Stomach (tissue), 9 donors: Measurements from ENCODE around the gene IL9R. TPM values are rescaled to one million over a fixed set of nuclear protein-coding genes. Genes with fewer than 3 reads are reported as not detected.

ENCODE experiments used
- DNase-seq, 2 donors: peaks; one replicate each; pipeline versions ENCODE4 v3.0.0 to v3.0.0-alpha.2; 2013 to 2019
- H3K27ac ChIP-seq, 5 donors: fragments of 200-600 bp in 4 of 5; sonication (generic) in 4 of 5; one replicate each; pipeline ENCODE4 v1.5.1; 2013 to 2019; ENCODE audit warnings: mild to moderate bottlenecking in 1 of 5, moderate library complexity in 1 of 5
- H3K27me3 ChIP-seq, 3 donors: fragments of 200-600 bp; sonication (generic); one replicate each; pipeline ENCODE4 v1.5.1; 2017 to 2019; ENCODE audit warnings: mixed run types in 1 of 3
- H3K36me3 ChIP-seq, 4 donors: fragments of 200-600 bp; sonication (generic); 1 replicate in 3 of 4; 2 replicates in 1 of 4; pipeline ENCODE4 v1.5.1; 2016 to 2019
- H3K4me1 ChIP-seq, 4 donors: fragments of 200-600 bp; sonication (generic); one replicate each; pipeline ENCODE4 v1.5.1; 2016 to 2019
- H3K4me3 ChIP-seq, 4 donors: fragments of 200-600 bp; sonication (generic) in 3 of 4; one replicate each; pipeline ENCODE4 v1.5.1; 2016 to 2019; ENCODE audit warnings: mild to moderate bottlenecking in 1 of 4
- H3K9me3 ChIP-seq, 4 donors: fragments of 200-600 bp; sonication (generic); one replicate each; pipeline ENCODE4 v1.5.1; 2016 to 2019
- CTCF ChIP-seq, 7 experiments: fragments of 450-650 bp in 4 of 7; fragments of 200-600 bp in 3 of 7; sonication (generic) in 3 of 7; IDR thresholded peaks; one replicate each; pipeline ENCODE4 v1.5.1; 2016 to 2019; ENCODE audit warnings: antibody characterized with exemption in 7 of 7, control low read depth in 2 of 7, mild to moderate bottlenecking in 1 of 7
- EP300 ChIP-seq: sonication (generic); formaldehyde crosslinking; IDR thresholded peaks from one replicate; pipeline ENCODE4 v1.6.1; 2017; ENCODE audit warnings: antibody characterized with exemption
- POLR2A ChIP-seq, 4 donors: fragments of 450-650 bp; IDR thresholded peaks; one replicate each; pipeline ENCODE4 v1.6.1; 2016; ENCODE audit warnings: antibody characterized with exemption in 4 of 4, control low read depth in 2 of 4, mild to moderate bottlenecking in 1 of 4, moderate library complexity in 1 of 4
- POLR2AphosphoS5 ChIP-seq, 3 donors: sonication (generic); formaldehyde crosslinking; IDR thresholded peaks; one replicate each; pipeline ENCODE4 v1.6.1; 2016; ENCODE audit warnings: antibody characterized with exemption in 3 of 3
- WGBS, 5 donors: extraction: QIAGEN DNeasy Blood & Tissue Kit in 3 of 5; methylation state at CpG; one replicate each; pipeline versions ENCODE4 v1.1.5 to v1.1.7; 2013 to 2018; 5-methylcytosine and 5-hydroxymethylcytosine counted together
- intact Hi-C: fragments of 100-400 bp; cut with DNase I; formaldehyde crosslinking; loops from one replicate; pipeline ENCODE4 v1.15.1; 2023; ENCODE audit warnings: low total_unique reads
- polyA plus RNA-seq, 3 donors: library from polyadenylated mRNA; stranded (reverse); fragments of 200-250 nt; gene quantifications; one replicate each; pipeline ENCODE4 v1.2.3, GENCODE V29; 2013
- total RNA-seq, 5 donors: library from RNA; depleted of rRNA; stranded (reverse); fragments of >200 nt; gene quantifications; one replicate each; pipeline versions ENCODE4 v1.1.0 to v1.2.3, GENCODE V29; 2014 to 2016
- donor health status: healthy with polysubstance abuse.
- donor health status: Bipolar disorder and iron deficiency.
- donor health status: healthy.

The IL9R gene
- total and polyA plus RNA-seq, 8 donors: 0.25 to 9.8 (median 0.52) TPM; not detected in 2

- Histone ChIP-seq H3K27me3 (no peaks in the 10 kb centered on the region), H3K4me1 (no peaks in the 10 kb centered on the region), H3K36me3 (no peaks in the 10 kb centered on the region), H3K9me3 (peaks cover 0 to 14% (median 8%) of the 10 kb centered on the region in 4 donors), H3K4me3 (no peak overlapping the region), H3K27ac (no peak overlapping the region)
- 74 to 80% (median 77%) methylated on average over 5 of the region's 5 CpGs for WGBS, 5 donors
- DNase-seq: no peak
- intact Hi-C loops: no loop called here
- no peak for TF ChIP-seq CTCF (IDR thresholded peaks at IDR 0.05)
- no peak for TF ChIP-seq EP300
- no peak for TF ChIP-seq POLR2AphosphoS5 (IDR thresholded peaks at IDR 0.05)
- no peak for TF ChIP-seq POLR2A (IDR thresholded peaks at IDR 0.05)
These were observed 38.4 kb upstream of the IL9R start for GRCh38 chrX:155959018-155959587.

GRCh38 chrX:155962906-155963305 is 34.6 kb upstream of the IL9R start:
- DNase-seq: no peak
- Histone ChIP-seq H3K27ac (no peak overlapping the region), H3K4me1 (no peaks in the 10 kb centered on the region), H3K9me3 (peaks cover 0 to 34% (median 13%) of the 10 kb centered on the region in 4 donors), H3K36me3 (no peaks in the 10 kb centered on the region), H3K27me3 (no peaks in the 10 kb centered on the region), H3K4me3 (no peak overlapping the region)
- intact Hi-C loops: no loop called here
- WGBS, 5 donors: 36 to 49% (median 42%) methylated on average over 1 of the region's 1 CpG
- no peak for TF ChIP-seq CTCF (IDR thresholded peaks at IDR 0.05)
- no peak for TF ChIP-seq EP300
- no peak for TF ChIP-seq POLR2AphosphoS5 (IDR thresholded peaks at IDR 0.05)
- TF ChIP-seq POLR2A (IDR thresholded peaks at IDR 0.05): no peak

- Histone ChIP-seq H3K27ac (no peak overlapping the region), H3K27me3 (no peaks in the 10 kb centered on the region), H3K36me3 (no peaks in the 10 kb centered on the region), H3K9me3 (peaks cover 0 to 43% (median 23%) of the 10 kb centered on the region in 4 donors), H3K4me1 (no peaks in the 10 kb centered on the region), H3K4me3 (no peak overlapping the region)
- 41 to 49% (median 46%) methylated on average over 8 of the region's 8 CpGs for WGBS, 5 donors
- no peak for DNase-seq
- intact Hi-C loops: no loop called here
- TF ChIP-seq POLR2A (IDR thresholded peaks at IDR 0.05): no peak
- no peak for TF ChIP-seq CTCF (IDR thresholded peaks at IDR 0.05)
- TF ChIP-seq EP300: no peak
- TF ChIP-seq POLR2AphosphoS5 (IDR thresholded peaks at IDR 0.05): no peak
These were observed 30.6 kb upstream of the IL9R start for GRCh38 chrX:155966876-155967275.

GRCh38 chrX:155967653-155968325 is 29.7 kb upstream of the IL9R start:
- intact Hi-C loops: no loop called here
- TF ChIP-seq POLR2A (IDR thresholded peaks at IDR 0.05) (no peak), CTCF (IDR thresholded peaks at IDR 0.05) (no peak), POLR2AphosphoS5 (IDR thresholded peaks at IDR 0.05) (no peak), EP300 (no peak)
- 62 to 86% (median 65%) methylated on average over 3 of the region's 3 CpGs for WGBS, 5 donors
- Histone ChIP-seq H3K27me3 (no peaks in the 10 kb centered on the region), H3K36me3 (no peaks in the 10 kb centered on the region), H3K27ac (no peak overlapping the region), H3K4me1 (no peaks in the 10 kb centered on the region), H3K4me3 (no peak overlapping the region), H3K9me3 (peaks cover 0 to 41% (median 23%) of the 10 kb centered on the region in 4 donors)
- DNase-seq: no peak
